ENCODE results near the gene ADAMTS3.
"Not testable (repeated sequence)": the region's sequence is repeated elsewhere in the genome, so short reads cannot be mapped to it uniquely, and the experiment has no call there.

The ADAMTS3 gene

DNA sequence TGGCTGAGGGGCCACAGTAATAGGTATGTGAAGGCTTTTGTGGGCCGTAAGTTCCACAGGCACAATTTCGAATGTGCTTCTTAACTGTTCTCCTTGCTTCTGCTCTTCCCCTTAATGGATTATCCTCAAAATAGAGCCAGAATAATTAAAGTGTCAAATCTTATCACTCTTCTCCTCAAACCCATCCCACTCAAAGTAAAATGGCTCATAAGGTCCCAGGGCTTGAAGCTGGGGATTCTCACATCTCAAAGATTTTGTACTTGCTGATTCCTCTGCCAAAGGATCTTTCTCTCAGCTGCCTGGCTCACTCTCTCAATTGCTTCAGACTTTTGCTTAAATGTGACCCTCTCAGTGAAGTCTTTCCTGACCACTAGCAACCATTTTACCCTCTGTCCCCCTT is 16.6 kb downstream of the ADAMTS3 start:
- no peak for DNase-seq

DNA sequence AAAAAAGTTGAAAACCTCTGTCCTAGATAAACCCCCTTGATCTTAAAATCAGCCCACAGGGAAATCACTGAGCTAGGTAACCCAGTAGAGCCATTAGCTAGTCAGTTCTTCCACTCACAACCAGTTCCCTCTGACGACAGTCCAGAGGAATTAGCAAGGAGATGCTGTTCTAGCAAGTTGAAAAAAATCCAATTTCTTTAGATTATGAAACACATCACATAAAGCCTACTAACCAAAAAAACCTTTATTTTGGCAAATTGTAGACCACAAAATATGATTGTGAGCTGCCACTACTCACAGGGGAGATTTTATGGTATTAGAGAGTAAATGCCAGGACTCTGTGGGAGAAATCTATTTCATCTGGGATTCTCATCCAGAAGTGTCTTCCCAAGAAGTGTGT is 22.6 kb downstream of the ADAMTS3 start:
- DNase-seq: no peak

DNA sequence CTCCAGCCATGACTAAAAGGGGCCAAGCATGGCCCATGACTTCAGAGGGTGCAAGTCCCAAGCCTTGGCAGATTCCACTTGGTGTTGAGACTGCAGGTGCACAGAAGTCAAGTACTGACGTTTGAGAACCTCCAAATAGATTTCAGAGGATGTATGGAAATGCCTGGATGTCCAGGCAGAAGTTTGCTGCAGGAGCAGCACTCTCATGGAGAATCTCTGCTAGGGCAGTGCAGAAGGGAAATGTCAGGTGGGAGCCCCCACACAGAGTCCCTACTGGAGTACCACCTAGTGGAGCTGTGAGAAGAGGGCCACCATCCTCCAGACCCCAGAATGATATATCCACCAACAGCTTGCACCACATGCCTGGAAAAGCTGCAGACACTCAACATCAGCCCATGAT is 28.3 kb downstream of the ADAMTS3 start:
- DNase-seq: not testable (repeated sequence)

DNA sequence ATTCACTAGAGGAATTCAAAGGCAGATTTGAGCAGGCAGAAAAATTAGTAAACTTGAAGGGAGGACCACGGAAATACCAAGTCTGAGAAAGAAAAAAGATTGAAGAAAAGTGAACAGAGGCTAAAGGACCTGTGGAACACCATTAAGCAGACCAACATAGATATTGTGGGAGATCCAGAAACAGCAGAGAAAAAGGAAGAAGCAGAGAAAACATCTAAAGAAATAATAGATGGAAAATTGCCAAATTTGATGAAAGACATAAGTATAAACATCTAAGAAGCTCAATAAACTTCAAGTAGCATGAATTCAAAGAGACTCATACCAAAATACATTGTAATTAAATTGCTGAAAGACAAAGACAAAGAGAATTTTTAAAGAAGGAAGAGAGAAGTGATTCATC is 31.0 kb downstream of the ADAMTS3 start:
- DNase-seq: no peak

DNA sequence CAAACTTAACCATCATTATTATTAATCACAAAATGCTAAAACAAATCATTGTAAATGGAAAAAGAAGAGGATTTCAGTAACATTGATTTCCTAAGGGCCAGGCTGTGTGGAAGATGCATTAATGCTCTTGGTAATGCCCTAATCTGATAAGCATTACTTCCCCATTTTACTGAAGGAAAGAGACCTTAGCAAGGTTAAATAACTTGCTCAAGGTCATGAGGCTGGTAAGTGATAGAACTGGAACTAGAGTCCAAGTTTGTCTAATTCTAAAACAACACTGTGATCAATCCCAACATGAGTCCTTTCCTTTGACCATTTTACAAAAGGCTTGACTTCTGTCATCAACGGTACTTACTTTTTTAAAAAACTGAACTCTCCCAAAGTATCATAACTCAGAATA is 32.6 kb downstream of the ADAMTS3 start:
- no peak for DNase-seq

DNA sequence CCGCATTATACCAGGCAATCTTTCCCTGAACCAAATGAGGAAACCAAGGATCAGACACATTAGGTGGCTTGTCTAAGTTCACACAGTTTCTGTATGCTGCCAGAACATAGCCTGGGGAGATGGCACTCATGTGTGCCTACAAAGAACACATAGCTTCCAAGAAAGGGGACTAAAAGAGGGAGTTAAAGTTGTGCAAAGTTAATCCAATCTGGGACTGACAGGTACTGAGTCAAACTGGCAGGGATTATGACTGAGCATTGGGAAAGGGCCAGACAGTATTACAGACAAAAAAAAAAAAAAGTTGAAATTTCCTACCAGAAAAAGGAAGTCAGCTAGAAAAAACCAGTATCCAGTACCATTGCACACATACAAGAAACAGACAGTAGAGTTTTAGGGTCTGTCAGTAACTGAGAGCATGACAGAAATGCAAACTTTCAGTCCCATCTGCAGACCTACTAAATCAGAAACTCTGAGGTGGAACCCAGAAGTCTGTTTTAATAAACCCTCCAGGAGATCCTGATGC is 37.2 kb downstream of the ADAMTS3 start:
- no peak for DNase-seq

DNA sequence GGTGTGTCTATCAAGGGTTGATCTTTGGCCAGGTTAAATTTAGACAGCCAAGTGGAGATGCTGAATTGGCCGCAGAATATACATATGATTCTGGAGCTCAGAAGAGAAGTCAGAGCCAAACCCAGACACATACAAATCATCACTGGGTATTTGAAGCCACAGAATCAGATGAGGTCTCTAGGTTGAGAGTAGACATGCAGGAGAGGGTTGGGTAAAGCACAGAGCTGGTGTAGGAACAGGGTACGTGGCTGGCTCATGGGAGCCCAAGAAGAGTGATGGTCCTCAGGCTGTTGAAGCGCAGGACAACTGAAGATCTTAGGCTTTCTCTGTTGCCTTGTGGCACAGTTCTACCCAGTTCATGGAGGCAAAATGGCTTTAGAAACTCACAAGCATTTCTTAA is 37.7 kb downstream of the ADAMTS3 start:
- DNase-seq: no peak

- DNase-seq: no peak
These were observed 39.7 kb downstream of the ADAMTS3 start for GRCh38 chr4:72529148-72529822.

DNA sequence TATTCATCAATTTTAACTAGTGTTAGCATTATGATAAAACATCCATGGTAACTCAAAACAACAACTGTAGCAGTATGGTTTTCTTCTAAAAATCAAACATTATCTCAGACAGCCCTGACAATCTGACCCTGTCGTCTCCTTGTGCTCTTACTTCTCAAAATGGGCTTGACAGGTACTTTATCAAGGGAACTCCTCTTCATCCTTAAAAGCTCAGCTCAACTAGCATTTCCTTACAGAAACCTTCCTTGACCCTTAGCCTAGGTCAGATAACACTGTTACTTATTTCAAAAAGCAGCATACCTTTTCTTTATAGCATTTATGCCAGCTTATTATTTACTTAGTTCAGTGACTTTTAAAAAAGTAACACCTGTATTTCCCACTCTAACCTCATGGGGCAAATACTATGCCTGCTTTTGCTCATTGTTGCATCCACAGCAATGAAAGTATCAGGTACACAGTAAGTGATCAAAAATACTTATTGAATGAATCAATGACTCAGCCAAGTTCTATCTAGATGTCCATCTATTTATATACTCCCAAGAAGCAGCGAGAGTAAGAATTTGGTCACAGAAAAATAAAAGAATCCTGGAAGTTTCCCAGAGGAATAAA is 41.9 kb downstream of the ADAMTS3 start:
- no peak for DNase-seq

DNA sequence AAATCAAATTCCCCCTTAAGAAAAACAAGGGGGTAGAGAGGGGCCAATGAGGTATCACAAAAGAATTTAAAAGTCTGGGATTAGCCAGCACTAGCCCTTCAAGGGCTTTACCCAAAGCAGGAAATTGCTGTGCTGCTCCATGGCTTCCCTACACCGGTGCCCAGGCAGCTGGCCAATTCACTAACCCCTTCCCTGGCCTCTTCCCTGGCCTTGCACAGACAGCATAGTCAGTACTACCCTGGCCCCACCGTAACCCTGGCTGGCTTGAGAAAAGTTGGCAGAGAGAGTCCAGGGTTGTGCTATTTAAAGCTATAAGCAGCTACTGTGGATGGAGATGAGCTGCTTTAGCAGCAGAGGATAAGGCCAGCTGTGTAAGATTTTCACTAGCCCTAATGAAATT is 43.1 kb downstream of the ADAMTS3 start:
- no peak for DNase-seq

GRCh38 chr4:72522440-72522839 is 46.6 kb downstream of the ADAMTS3 start:
- DNase-seq: no peak

GRCh38 chr4:72513227-72513626 is 55.8 kb downstream of the ADAMTS3 start:
- DNase-seq: no peak

DNA sequence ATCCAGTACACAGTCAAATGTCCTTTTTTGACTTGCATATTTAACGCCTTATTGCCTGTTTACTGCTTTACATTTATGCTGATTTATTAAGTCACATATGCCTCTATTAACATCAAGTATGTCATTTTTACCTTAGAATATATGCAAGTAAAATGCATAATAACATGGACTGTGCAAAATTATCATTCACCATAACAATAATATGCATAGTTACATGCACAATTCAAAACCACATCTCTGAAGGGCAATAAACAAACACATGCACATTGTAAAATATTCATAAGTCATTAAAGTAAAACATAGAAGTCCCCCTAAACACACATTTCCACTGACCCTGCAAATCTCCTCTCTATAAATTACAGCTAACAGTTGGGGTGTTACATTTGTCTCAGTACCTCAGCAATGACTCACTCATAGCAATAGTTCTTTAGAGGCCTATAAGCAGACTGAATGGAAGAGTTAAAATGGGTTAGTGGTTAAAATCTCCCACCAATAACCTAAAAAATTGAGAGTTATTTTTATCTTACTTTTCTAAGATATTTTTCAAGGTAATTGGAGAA is 61.1 kb downstream of the ADAMTS3 start:
- no peak for DNase-seq

DNA sequence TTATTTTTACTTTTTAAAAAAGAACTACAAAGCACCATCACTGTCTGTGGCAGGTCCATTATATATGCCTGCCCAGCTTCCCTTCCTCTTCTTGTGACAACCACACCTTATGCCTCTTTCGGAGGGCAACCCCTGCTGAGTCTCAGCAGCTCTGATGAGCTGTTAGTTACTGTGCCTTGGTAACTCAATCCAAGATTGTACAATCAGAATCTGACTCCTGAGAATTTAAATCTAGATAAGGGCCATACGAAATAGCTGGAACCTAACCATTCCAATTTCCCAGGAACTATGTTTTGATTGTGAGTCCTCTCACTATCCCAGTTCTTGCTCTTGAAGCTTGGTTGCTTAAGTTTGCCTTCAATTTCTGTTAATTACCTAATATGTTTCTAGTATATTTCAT is 61.9 kb downstream of the ADAMTS3 start:
- no peak for DNase-seq

GRCh38 chr4:72505314-72505744 is 63.7 kb downstream of the ADAMTS3 start:
- no peak for DNase-seq

DNA sequence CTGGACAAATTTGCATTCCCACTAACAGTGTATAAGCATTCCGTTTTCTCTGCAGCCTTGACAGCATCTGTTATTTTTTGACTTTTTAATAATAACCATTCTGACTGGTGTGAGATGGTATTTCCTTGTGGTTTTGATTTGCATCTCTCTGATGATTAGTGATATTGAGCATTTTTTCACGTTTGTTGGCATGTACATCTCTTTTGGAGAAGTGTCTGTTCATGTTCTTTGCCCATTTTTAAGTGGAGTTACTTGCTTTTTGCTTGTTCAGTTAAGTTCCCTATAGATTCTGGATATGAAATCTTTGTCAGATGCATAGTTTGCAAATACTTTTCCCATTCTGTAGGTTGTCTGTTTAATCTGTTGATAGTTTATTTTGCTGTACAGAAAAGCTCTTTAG is 68.8 kb downstream of the ADAMTS3 start:
- no peak for DNase-seq

DNA sequence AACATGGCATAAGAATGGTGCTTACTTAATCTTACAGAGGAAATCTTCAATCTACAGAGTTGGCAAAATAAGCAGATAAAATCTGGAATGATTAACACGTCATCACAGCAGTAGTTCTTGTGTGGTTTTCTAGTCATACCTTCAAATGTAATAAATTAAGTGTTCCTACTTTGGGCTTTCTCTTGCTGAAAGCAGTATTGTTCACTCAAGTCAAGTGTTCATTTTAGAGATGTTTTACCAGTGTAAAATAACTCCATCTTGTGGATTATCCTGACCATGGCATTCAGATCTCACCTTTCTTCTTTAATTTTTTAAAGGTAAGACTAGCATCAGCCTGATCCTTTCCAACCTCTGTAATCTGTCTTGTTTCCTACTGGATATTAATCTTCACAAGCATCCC is 72.9 kb downstream of the ADAMTS3 start:
- no peak for DNase-seq

DNA sequence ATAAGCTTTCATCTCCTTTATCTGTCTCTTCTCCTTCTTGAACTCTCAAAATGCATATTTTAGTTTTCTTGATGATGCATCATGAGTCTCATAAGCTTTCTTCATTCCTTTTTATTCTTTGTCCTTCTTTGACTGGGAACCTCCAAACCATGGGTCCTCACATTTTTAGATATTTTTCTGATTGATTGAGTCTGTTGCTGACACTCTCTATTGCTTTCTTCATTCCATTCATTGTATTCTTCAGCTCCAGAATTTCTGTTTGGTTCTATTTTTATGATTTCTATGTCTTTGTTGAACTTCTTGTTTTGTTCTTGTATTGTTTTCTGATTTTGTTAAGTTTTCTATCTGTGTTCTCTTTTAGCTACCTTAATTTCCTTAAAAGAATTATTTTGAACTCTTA is 74.9 kb downstream of the ADAMTS3 start:
- DNase-seq: no peak

DNA sequence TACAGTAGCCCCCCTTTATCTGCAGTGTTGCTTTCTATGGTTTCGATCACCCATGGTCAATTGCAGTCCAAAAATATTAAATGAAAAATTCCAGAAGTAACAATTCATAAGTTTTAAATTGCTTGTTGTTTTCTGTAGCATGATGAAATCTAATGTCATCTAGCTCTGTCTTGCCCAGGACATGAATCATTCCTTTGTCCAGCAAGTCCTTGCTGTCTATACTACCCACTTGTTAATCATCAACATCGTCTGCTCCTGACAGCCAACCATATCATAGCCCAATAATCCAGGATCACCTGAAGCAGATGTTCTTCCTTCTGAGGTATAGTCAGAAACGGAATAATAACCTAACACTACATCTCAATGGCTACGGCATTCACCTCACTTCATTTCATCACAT is 79.8 kb downstream of the ADAMTS3 start:
- DNase-seq: no peak

DNA sequence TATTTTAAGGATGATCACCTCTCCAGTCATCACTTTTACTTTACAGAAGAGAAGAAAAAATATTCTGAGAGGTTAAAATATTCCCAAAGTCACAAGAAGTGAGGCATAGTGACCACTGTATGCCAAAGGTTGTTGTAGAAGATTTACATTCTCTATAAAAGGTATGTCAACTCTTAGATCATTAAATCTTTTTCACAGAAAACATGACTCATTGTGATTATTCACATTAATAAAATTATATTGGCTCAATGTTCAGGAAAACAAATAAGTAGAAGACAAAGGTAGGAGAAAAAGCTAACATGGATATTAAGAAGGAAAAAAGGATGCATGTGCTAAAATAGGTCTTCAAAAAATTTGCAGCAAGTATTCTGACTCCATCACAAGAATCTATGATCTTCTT is 82.0 kb downstream of the ADAMTS3 start:
- DNase-seq: no peak

DNA sequence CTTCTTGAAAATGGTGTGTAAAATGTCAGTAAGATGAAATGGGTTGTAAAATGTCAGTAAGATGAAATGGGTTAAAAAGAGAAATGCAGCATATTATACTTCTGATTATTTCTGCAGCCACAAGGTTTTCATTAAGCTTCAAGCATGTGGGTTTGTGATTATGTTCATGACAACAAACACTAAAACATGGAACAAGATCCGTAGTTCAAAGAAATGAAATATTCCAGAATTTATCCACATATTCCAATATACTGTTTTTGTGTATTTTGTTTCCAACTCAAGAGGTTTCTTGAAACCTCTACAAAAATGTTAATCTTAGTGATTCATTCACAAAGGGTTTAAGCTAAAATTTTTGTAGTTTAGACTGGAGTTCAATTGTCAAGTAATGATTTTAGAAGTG is 84.0 kb downstream of the ADAMTS3 start:
- no peak for DNase-seq

DNA sequence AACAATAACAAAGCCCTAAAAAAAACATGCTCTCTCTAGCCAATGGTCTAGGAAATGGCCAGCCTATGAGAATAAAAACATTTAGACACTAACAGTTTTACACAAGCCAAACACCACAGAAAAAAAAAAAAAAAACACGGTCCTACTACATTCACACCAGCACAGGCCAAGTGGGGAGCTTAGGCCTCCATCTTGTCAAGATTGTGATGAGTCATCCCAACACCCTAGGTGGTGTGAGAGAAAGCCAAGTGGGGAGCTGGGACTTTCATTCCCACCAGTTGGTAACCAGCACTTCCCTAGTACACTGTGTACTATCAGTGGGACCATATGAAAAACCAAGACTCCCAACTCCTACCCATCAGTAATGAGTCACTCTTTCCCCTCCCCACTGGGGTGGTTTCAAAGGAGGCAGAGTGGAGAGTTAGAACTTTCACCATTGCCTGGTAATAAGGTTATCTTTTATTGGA is 95.6 kb downstream of the ADAMTS3 start:
- no peak for DNase-seq

GRCh38 chr4:72471816-72472215 is 97.2 kb downstream of the ADAMTS3 start:
- no peak for DNase-seq

DNA sequence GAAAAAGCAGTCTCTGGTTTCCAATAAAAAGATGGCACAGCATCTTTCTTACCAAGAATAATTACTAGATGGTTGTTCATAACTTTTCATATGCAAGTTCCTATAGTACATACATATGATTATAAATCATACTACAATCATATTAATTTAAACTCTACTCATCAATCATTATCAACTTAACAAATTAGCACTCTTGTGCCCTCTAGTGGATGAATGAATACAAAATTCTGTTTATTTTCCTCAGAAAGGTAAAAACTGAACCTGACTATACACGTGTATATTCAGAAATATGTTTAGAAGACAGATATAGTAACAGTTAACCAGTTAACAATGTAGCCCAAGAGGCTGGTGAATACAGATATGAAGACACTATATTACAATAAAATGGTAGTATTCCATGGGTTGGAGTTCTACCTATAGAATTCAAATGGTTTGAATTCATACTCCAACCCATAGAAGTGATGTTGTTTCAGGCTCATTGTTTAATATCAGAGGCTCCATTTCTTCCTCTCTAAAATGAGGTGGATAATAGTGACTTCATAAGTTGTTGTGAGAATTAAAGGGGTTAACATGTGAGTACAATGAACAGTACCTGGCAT is 100.0 kb downstream of the ADAMTS3 start:
- DNase-seq: no peak
